HepG2 (cell line): ENCODE measurements around the gene PTTG1. TPM values are rescaled to one million over a fixed set of nuclear protein-coding genes. Genes with fewer than 3 reads are reported as not detected.

ENCODE experiments used
- ARNTL ChIP-seq: sonication (generic); formaldehyde crosslinking; IDR thresholded peaks from 2 replicates; pipeline ENCODE4 v1.4.0; 2020; ENCODE audit warnings: mild to moderate bottlenecking, missing genetic modification reagents
- CBX1 ChIP-seq: IDR thresholded peaks from one replicate; pipeline ENCODE4 v1.6.1; 2016; ENCODE audit warnings: antibody characterized with exemption, low read depth
- EZH2 ChIP-seq: conservative IDR thresholded peaks from 2 replicates; pipeline ENCODE4 v1.6.1; 2012; ENCODE audit warnings: mild to moderate bottlenecking, low read depth, low read length, moderate library complexity
- FOXP1 ChIP-seq, 2 experiments: fragments of 450-650 bp in 1 of 2; IDR thresholded peaks; 2 replicates each; pipeline ENCODE4 v1.6.1; 2017 to 2018; ENCODE audit warnings: antibody characterized with exemption in 1 of 2
- GFI1 ChIP-seq: sonication (generic); formaldehyde crosslinking; IDR thresholded peaks from 2 replicates; pipeline ENCODE4 v1.5.0; 2020; ENCODE audit warnings: missing genetic modification reagents, mild to moderate bottlenecking, borderline replicate concordance
- IRX3 ChIP-seq: sonication (generic); formaldehyde crosslinking; IDR thresholded peaks from 2 replicates; pipeline ENCODE4 v1.8.1; 2023; ENCODE audit warnings: mild to moderate bottlenecking, low read depth, missing genetic modification reagents, borderline replicate concordance
- KAT8 ChIP-seq: IDR thresholded peaks from 2 replicates; pipeline ENCODE4 v1.6.1; 2016; ENCODE audit warnings: missing genetic modification reagents, missing compliant biosample characterization
- KDM2A ChIP-seq: sonication (generic); formaldehyde crosslinking; IDR thresholded peaks from 2 replicates; pipeline ENCODE4 v1.4.0; 2020; ENCODE audit warnings: low read depth, missing genetic modification reagents, borderline replicate concordance
- KLF11 ChIP-seq: IDR thresholded peaks from 2 replicates; pipeline ENCODE4 v1.6.1; 2016; ENCODE audit warnings: missing compliant biosample characterization
- KMT2B ChIP-seq: IDR thresholded peaks from 2 replicates; pipeline ENCODE4 v1.6.1; 2016; ENCODE audit warnings: missing genetic modification reagents, missing compliant biosample characterization
- MXD4 ChIP-seq: IDR thresholded peaks from 2 replicates; pipeline ENCODE4 v1.6.1; 2016; ENCODE audit warnings: mild to moderate bottlenecking, missing biosample characterization, missing genetic modification reagents
- NFE2 ChIP-seq: sonication (generic); formaldehyde crosslinking; IDR thresholded peaks from 2 replicates; pipeline ENCODE4 v1.4.0; 2020; ENCODE audit warnings: missing genetic modification reagents
- RFXANK ChIP-seq: IDR thresholded peaks from 2 replicates; pipeline ENCODE4 v1.6.1; 2016
- RORA ChIP-seq: sonication (generic); formaldehyde crosslinking; IDR thresholded peaks from 2 replicates; pipeline ENCODE4 v1.5.0; 2020; ENCODE audit warnings: mild to moderate bottlenecking, missing genetic modification reagents, moderate library complexity
- SKIL ChIP-seq: sonication (generic); formaldehyde crosslinking; IDR thresholded peaks from 2 replicates; pipeline ENCODE4 v1.8.0; 2022; ENCODE audit warnings: missing genetic modification reagents, mild to moderate bottlenecking, moderate library complexity, borderline replicate concordance
- TEAD2 ChIP-seq: sonication (generic); formaldehyde crosslinking; IDR thresholded peaks from 2 replicates; pipeline ENCODE4 v1.9.0; 2021; ENCODE audit warnings: missing genetic modification reagents
- ZNF512 ChIP-seq: sonication (generic); formaldehyde crosslinking; IDR thresholded peaks from 2 replicates; pipeline ENCODE4 v1.4.0; 2020; ENCODE audit warnings: mild to moderate bottlenecking, missing genetic modification reagents
- ZNF713 ChIP-seq: sonication (generic); formaldehyde crosslinking; IDR thresholded peaks from 2 replicates; pipeline ENCODE4 v1.4.0; 2020; ENCODE audit warnings: mild to moderate bottlenecking, missing genetic modification reagents
- ZNF780A ChIP-seq: sonication (generic); formaldehyde crosslinking; IDR thresholded peaks from 2 replicates; pipeline ENCODE4 v1.8.0; 2022; ENCODE audit warnings: mild to moderate bottlenecking, missing genetic modification reagents, moderate library complexity
- polyA plus RNA-seq, 8 experiments: library from polyadenylated mRNA; depleted of rRNA in 3 of 8; stranded (reverse) in 7 of 8; unstranded in 1 of 8; fragments of >200 nt; fragmentation: Illumina TruSeq in 4 of 8; extraction: Trizol in 4 of 8; gene quantifications; 2 replicates each; pipeline versions ENCODE4 v1.2.1 to v1.2.3, GENCODE V29; 2011 to 2016; ENCODE audit warnings: low read depth in 4 of 8, missing spikeins in 1 of 8, mixed read lengths in 1 of 8; ENCODE audit not compliant: insufficient read depth in 1 of 8
- total RNA-seq, 5 experiments: library from RNA; depleted of rRNA; stranded (reverse); fragments of >200 nt; fragmentation: Illumina TruSeq; extraction: Trizol; gene quantifications; 2 replicates each; pipeline ENCODE4 v1.2.3, GENCODE V29; 2016; ENCODE audit warnings: low read depth in 1 of 5
- TF ChIP-seq, protein P1 (sequence below), 2 experiments: sonication (generic) in 1 of 2; formaldehyde crosslinking in 1 of 2; IDR thresholded peaks; 2 replicates each; pipeline versions ENCODE4 v1.4.0 to v1.6.1; 2016 to 2020; ENCODE audit warnings: borderline replicate concordance in 1 of 2, low read depth in 1 of 2, mild to moderate bottlenecking in 1 of 2, missing genetic modification reagents in 1 of 2
- TF ChIP-seq, protein P2 (sequence below): sonication (generic); formaldehyde crosslinking; IDR thresholded peaks from 2 replicates; pipeline ENCODE4 v1.5.0; 2020; ENCODE audit warnings: missing genetic modification reagents, mild to moderate bottlenecking, borderline replicate concordance

PTTG1 gene
- total and polyA plus RNA-seq, 2 of the 13 experiments (the other 11 are each of a cell fraction or from before 2014, with no cell fraction given) = 102 to 161 TPM

- no peak for TF ChIP-seq ZNF512
- peak; percentile 89 for TF ChIP-seq ARNTL (CRISPR knock-in tag)
- 0 out of 2 replicates have a peak, but pooled peaks have one; percentile 84 for TF ChIP-seq ZNF713 (CRISPR knock-in tag)
- no peak for TF ChIP-seq FOXP1 (IDR thresholded peaks at IDR 0.05)
- TF ChIP-seq FOXP1 (CRISPR knock-in tag; IDR thresholded peaks at IDR 0.05) = peak; percentile 83
- no peak for TF ChIP-seq EZH2
- peak; percentile 53; the same call in 1 of the 2 replicates for TF ChIP-seq RFXANK (CRISPR knock-in tag)
- no peak; the same call in 1 of the 2 replicates for TF ChIP-seq IRX3 (CRISPR knock-in tag)
- TF ChIP-seq, protein P1, sequence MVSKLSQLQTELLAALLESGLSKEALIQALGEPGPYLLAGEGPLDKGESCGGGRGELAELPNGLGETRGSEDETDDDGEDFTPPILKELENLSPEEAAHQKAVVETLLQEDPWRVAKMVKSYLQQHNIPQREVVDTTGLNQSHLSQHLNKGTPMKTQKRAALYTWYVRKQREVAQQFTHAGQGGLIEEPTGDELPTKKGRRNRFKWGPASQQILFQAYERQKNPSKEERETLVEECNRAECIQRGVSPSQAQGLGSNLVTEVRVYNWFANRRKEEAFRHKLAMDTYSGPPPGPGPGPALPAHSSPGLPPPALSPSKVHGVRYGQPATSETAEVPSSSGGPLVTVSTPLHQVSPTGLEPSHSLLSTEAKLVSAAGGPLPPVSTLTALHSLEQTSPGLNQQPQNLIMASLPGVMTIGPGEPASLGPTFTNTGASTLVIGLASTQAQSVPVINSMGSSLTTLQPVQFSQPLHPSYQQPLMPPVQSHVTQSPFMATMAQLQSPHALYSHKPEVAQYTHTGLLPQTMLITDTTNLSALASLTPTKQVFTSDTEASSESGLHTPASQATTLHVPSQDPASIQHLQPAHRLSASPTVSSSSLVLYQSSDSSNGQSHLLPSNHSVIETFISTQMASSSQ (IDR thresholded peaks at IDR 0.05; ENCODE audit: low read depth) = peak; percentile 93
- TF ChIP-seq, protein P1 (CRISPR knock-in tag; IDR thresholded peaks at IDR 0.05; ENCODE audit: borderline replicate concordance) = peak; percentile 98
- TF ChIP-seq MXD4 (CRISPR knock-in tag) = peak; percentile 79
- TF ChIP-seq SKIL = peak; percentile 85
- peak; percentile 86 for TF ChIP-seq KDM2A (CRISPR knock-in tag)
- 0 out of 2 replicates have a peak, but pooled peaks have one; percentile 70 for TF ChIP-seq KMT2B (CRISPR knock-in tag)
- peak; percentile 87 for TF ChIP-seq KLF11 (CRISPR knock-in tag)
- no peak for TF ChIP-seq TEAD2
- TF ChIP-seq RORA (CRISPR knock-in tag) = no peak
- TF ChIP-seq CBX1 = peak; percentile 62
- TF ChIP-seq ZNF780A (CRISPR knock-in tag) = 0 out of 2 replicates have a peak, but pooled peaks have one; percentile 32
- TF ChIP-seq, protein P2, sequence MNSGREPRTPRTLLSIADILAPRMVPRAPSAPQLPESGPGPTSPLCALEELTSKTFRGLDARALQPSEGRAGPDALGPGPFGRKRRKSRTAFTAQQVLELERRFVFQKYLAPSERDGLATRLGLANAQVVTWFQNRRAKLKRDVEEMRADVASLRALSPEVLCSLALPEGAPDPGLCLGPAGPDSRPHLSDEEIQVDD (CRISPR knock-in tag) = 0 out of 2 replicates have a peak, but pooled peaks have one; percentile 47
- TF ChIP-seq KAT8 (CRISPR knock-in tag) = peak; percentile 73
- 0 out of 2 replicates have a peak, but pooled peaks have one; percentile 49 for TF ChIP-seq GFI1 (CRISPR knock-in tag)
- TF ChIP-seq NFE2 (CRISPR knock-in tag) = no peak
Observed at GRCh38 chr5:160467555-160468362, 46.1 kb downstream of the PTTG1 start (continued).
